GM18907 (cell line): ENCODE data around the gene HSD17B4.
"Not testable (repeated sequence)": the region's sequence is repeated elsewhere in the genome, so short reads cannot be mapped to it uniquely, and the experiment has no call there.

Experiments
- ATAC-seq: cut with Tn5 transposase; IDR thresholded peaks from one replicate; pipeline ENCODE4 v1.9.1; 2021; ENCODE audit warnings: mild to moderate bottlenecking, moderate library complexity; ENCODE audit not compliant: unreplicated experiment

HSD17B4 gene

GRCh38 chr5:119428574-119428973 lies 23.7 kb upstream of the HSD17B4 start:
- not testable (repeated sequence) for ATAC-seq

GRCh38 chr5:119432674-119433237 lies 19.5 kb upstream of the HSD17B4 start:
- ATAC-seq = not testable (repeated sequence)

- ATAC-seq = peak; percentile 97
Observed at GRCh38 chr5:119435436-119436132, 16.7 kb upstream of the HSD17B4 start.

GRCh38 chr5:119437785-119438586 lies 14.3 kb upstream of the HSD17B4 start:
- ATAC-seq = not testable (repeated sequence)

GRCh38 chr5:119438587-119438917 lies 13.7 kb upstream of the HSD17B4 start:
- ATAC-seq = not testable (repeated sequence)

- no peak for ATAC-seq
Observed at GRCh38 chr5:119439140-119439631, 13.1 kb upstream of the HSD17B4 start.

GRCh38 chr5:119439632-119440031 lies 12.7 kb upstream of the HSD17B4 start:
- not testable (repeated sequence) for ATAC-seq

GRCh38 chr5:119444643-119445042 lies 7.7 kb upstream of the HSD17B4 start:
- ATAC-seq = not testable (repeated sequence)

- ATAC-seq = no peak
Observed at GRCh38 chr5:119445544-119445943, 6.8 kb upstream of the HSD17B4 start.

- ATAC-seq = no peak
Observed at GRCh38 chr5:119449882-119450281, 2.4 kb upstream of the HSD17B4 start.

- not testable (repeated sequence) for ATAC-seq
Observed at GRCh38 chr5:119450627-119451026, 1.7 kb upstream of the HSD17B4 start.

- ATAC-seq = no peak
Observed at GRCh38 chr5:119451561-119451960, 736 bp upstream of the HSD17B4 start.

GRCh38 chr5:119452060-119452372 lies 281 bp upstream of the HSD17B4 start:
- peak; percentile 2 for ATAC-seq

- ATAC-seq = peak; percentile 18
Observed at GRCh38 chr5:119453040-119453373, 710 bp downstream of the HSD17B4 start.

GRCh38 chr5:119454171-119454570 lies 1.9 kb downstream of the HSD17B4 start:
- ATAC-seq = no peak

- no peak for ATAC-seq
Observed at GRCh38 chr5:119458911-119459632, 6.8 kb downstream of the HSD17B4 start.

GRCh38 chr5:119465640-119466039 lies 13.3 kb downstream of the HSD17B4 start:
- ATAC-seq = no peak

- no peak for ATAC-seq
Observed at GRCh38 chr5:119468286-119468685, 16.0 kb downstream of the HSD17B4 start.

- ATAC-seq = peak; percentile 86
Observed at GRCh38 chr5:119470105-119470763, 17.9 kb downstream of the HSD17B4 start.

- peak; percentile 61 for ATAC-seq
Observed at GRCh38 chr5:119470851-119471451, 18.7 kb downstream of the HSD17B4 start.
